AG10803 (cell line): ENCODE measurements around the gene CCSER1.
"Not testable (repeated sequence)": the region's sequence is repeated elsewhere in the genome, so short reads cannot be mapped to it uniquely, and the experiment has no call there.

Experiments used
- DNase-seq: peaks from one replicate; pipeline ENCODE4 v3.0.0; 2010; ENCODE audit warnings: low read depth
- H3K4me3 ChIP-seq: 2 replicates; pipeline ENCODE4 v1.5.1; 2011; ENCODE audit warnings: mild to moderate bottlenecking, low read length, control low read depth
- CTCF ChIP-seq: conservative IDR thresholded peaks from 2 replicates; pipeline ENCODE4 v1.5.1; 2011; ENCODE audit warnings: mild to moderate bottlenecking, low read length, control low read depth, inconsistent platforms

CCSER1 gene

GRCh38 chr4:91598696-91599095 lies 1471.5 kb downstream of the CCSER1 start:
- H3K4me3 ChIP-seq: no peak overlapping the region
- TF ChIP-seq CTCF: no peak
- DNase-seq: no peak

- no peak for TF ChIP-seq CTCF
- no peak overlapping the region for H3K4me3 ChIP-seq
- no peak for DNase-seq
Observed at GRCh38 chr4:91600301-91600700, 1473.1 kb downstream of the CCSER1 start.

GRCh38 chr4:91601401-91601800 lies 1474.2 kb downstream of the CCSER1 start:
- H3K4me3 ChIP-seq: no peak overlapping the region
- TF ChIP-seq CTCF: no peak
- no peak for DNase-seq

- no peak for TF ChIP-seq CTCF
Observed at GRCh38 chr4:91611782-91612181, 1484.6 kb downstream of the CCSER1 start.

GRCh38 chr4:91620952-91621351 lies 1493.8 kb downstream of the CCSER1 start:
- no peak for DNase-seq
- no peak for TF ChIP-seq CTCF

More at GRCh38 chr4:91611782-91612181, 1484.6 kb downstream of the CCSER1 start:
- no peak overlapping the region for H3K4me3 ChIP-seq
- DNase-seq: no peak

GRCh38 chr4:91621446-91621845 lies 1494.3 kb downstream of the CCSER1 start:
- no peak for TF ChIP-seq CTCF
- no peak overlapping the region for H3K4me3 ChIP-seq
- DNase-seq: no peak

More at GRCh38 chr4:91620952-91621351, 1493.8 kb downstream of the CCSER1 start:
- H3K4me3 ChIP-seq: no peak overlapping the region

- TF ChIP-seq CTCF: no peak
- no peak overlapping the region for H3K4me3 ChIP-seq
- no peak for DNase-seq
Observed at GRCh38 chr4:91622925-91623602, 1495.9 kb downstream of the CCSER1 start.

GRCh38 chr4:91623603-91623967 lies 1496.4 kb downstream of the CCSER1 start:
- not testable (repeated sequence) for DNase-seq, H3K4me3 ChIP-seq
